ENCODE results near the gene PDE7B. TPM values are rescaled to one million over a fixed set of nuclear protein-coding genes. Genes with fewer than 3 reads are reported as not detected.

PDE7B gene
- polyA plus RNA-seq, 1 donor (not counting 4 experiments of a cell fraction or from before 2014, with no cell fraction given), result 0.01 TPM

GRCh38 chr6:135941275-135942025 lies 89.9 kb downstream of the PDE7B start:
- Histone ChIP-seq H3K27ac (ENCODE audit: control insufficient read depth, insufficient read depth, low read length) (no peak overlapping the region), H4K20me1 (ENCODE audit: control insufficient read depth, extremely low read depth, insufficient read depth, low read length) (no peaks in the 10 kb centered on the region), H3K36me3 (ENCODE audit: control insufficient read depth in 2 of 2, extremely low read depth in 1 of 2, insufficient read depth in 2 of 2, low read length in 2 of 2) (no peaks in the 10 kb centered on the region), H3K4me1 (ENCODE audit: control insufficient read depth, extremely low read depth, insufficient read depth, low read length) (peaks cover 6% of the 10 kb centered on the region), H2AFZ (ENCODE audit: control insufficient read depth, low read length) (no peak overlapping the region), H3K9me1 (ENCODE audit: control insufficient read depth, extremely low read depth, insufficient read depth, low read length) (no peaks in the 10 kb centered on the region), H3K9me3 (ENCODE audit: control insufficient read depth, low read depth, low read length) (no peaks in the 10 kb centered on the region), H3K79me2 (ENCODE audit: control insufficient read depth, insufficient read depth, low read length) (no peaks in the 10 kb centered on the region), H3K9ac (ENCODE audit: control insufficient read depth, extremely low read depth, insufficient read depth, low read length) (no peak overlapping the region), H3K4me3 (ENCODE audit: control insufficient read depth in 2 of 3, extremely low read depth in 1 of 3, insufficient read depth in 2 of 3, low read depth in 1 of 3, low read length in 3 of 3) (no peak overlapping the region), H3K27me3 (ENCODE audit: control insufficient read depth, extremely low read depth, insufficient read depth, low read length) (no peaks in the 10 kb centered on the region), H3K4me2 (ENCODE audit: control insufficient read depth, extremely low read depth, insufficient read depth, low read depth, low read length) (no peak overlapping the region)
- dilution Hi-C loops (cut with MboI; ENCODE audit: extremely low pct_ligation_motif_present, low sequenced_read_pairs), result no loop called here
- DNase-seq (ENCODE audit: low read depth, low spot score), result no peak
- no peak for FAIRE-seq
- TF ChIP-seq CTCF (optimal IDR thresholded peaks at IDR 0.05 in 1 of 3, IDR thresholded peaks at IDR 0.05 in 1 of 3, conservative IDR thresholded peaks at IDR 0.05 in 1 of 3; ENCODE audit: extremely low read depth in 1 of 3, insufficient read depth in 2 of 3, low read length in 3 of 3) (no peak), EZH2 (IDR thresholded peaks at IDR 0.05; ENCODE audit: low read length) (no peak)

- no peak overlapping the region for H3K4me2 ChIP-seq (ENCODE audit: control insufficient read depth, extremely low read depth, insufficient read depth, low read depth, low read length)
- H2AFZ ChIP-seq (ENCODE audit: control insufficient read depth, low read length), result no peak overlapping the region
- H3K4me3 ChIP-seq (ENCODE audit: control insufficient read depth in 2 of 3, extremely low read depth in 1 of 3, insufficient read depth in 2 of 3, low read depth in 1 of 3, low read length in 3 of 3), result no peak overlapping the region
- H3K36me3 ChIP-seq (ENCODE audit: control insufficient read depth in 2 of 2, extremely low read depth in 1 of 2, insufficient read depth in 2 of 2, low read length in 2 of 2), result no peaks in the 10 kb centered on the region
- dilution Hi-C loops (cut with MboI; ENCODE audit: extremely low pct_ligation_motif_present, low sequenced_read_pairs), result no loop called here
- no peaks in the 10 kb centered on the region for H4K20me1 ChIP-seq (ENCODE audit: control insufficient read depth, extremely low read depth, insufficient read depth, low read length)
- H3K9ac ChIP-seq (ENCODE audit: control insufficient read depth, extremely low read depth, insufficient read depth, low read length), result no peak overlapping the region
- no peaks in the 10 kb centered on the region for H3K27me3 ChIP-seq (ENCODE audit: control insufficient read depth, extremely low read depth, insufficient read depth, low read length)
- no peaks in the 10 kb centered on the region for H3K4me1 ChIP-seq (ENCODE audit: control insufficient read depth, extremely low read depth, insufficient read depth, low read length)
- FAIRE-seq (no peak), DNase-seq (ENCODE audit: low read depth, low spot score) (no peak)
- TF ChIP-seq EZH2 (IDR thresholded peaks at IDR 0.05; ENCODE audit: low read length) (no peak), CTCF (optimal IDR thresholded peaks at IDR 0.05 in 1 of 3, IDR thresholded peaks at IDR 0.05 in 1 of 3, conservative IDR thresholded peaks at IDR 0.05 in 1 of 3; ENCODE audit: extremely low read depth in 1 of 3, insufficient read depth in 2 of 3, low read length in 3 of 3) (no peak)
- no peaks in the 10 kb centered on the region for H3K9me1 ChIP-seq (ENCODE audit: control insufficient read depth, extremely low read depth, insufficient read depth, low read length)
- H3K9me3 ChIP-seq (ENCODE audit: control insufficient read depth, low read depth, low read length), result no peaks in the 10 kb centered on the region
- H3K27ac ChIP-seq (ENCODE audit: control insufficient read depth, insufficient read depth, low read length), result no peak overlapping the region
- H3K79me2 ChIP-seq (ENCODE audit: control insufficient read depth, insufficient read depth, low read length), result no peaks in the 10 kb centered on the region
Observed at GRCh38 chr6:135944120-135944519, 92.6 kb downstream of the PDE7B start.
